B cell (primary cell): ENCODE measurements around the gene SSC5D.

ENCODE experiments used
- EZH2 ChIP-seq: IDR thresholded peaks from 2 replicates; pipeline ENCODE4 v1.6.1; 2012; ENCODE audit warnings: borderline replicate concordance, low read depth, mild to moderate bottlenecking, moderate library complexity, low read length; ENCODE audit not compliant: insufficient read depth, poor library complexity, severe bottlenecking
- TF ChIP-seq, protein P1 (sequence below): fragments of 200-600 bp; IDR thresholded peaks from one replicate; pipeline ENCODE4 v1.8.0; 2022; ENCODE audit warnings: antibody characterized with exemption, mild to moderate bottlenecking

DNA sequence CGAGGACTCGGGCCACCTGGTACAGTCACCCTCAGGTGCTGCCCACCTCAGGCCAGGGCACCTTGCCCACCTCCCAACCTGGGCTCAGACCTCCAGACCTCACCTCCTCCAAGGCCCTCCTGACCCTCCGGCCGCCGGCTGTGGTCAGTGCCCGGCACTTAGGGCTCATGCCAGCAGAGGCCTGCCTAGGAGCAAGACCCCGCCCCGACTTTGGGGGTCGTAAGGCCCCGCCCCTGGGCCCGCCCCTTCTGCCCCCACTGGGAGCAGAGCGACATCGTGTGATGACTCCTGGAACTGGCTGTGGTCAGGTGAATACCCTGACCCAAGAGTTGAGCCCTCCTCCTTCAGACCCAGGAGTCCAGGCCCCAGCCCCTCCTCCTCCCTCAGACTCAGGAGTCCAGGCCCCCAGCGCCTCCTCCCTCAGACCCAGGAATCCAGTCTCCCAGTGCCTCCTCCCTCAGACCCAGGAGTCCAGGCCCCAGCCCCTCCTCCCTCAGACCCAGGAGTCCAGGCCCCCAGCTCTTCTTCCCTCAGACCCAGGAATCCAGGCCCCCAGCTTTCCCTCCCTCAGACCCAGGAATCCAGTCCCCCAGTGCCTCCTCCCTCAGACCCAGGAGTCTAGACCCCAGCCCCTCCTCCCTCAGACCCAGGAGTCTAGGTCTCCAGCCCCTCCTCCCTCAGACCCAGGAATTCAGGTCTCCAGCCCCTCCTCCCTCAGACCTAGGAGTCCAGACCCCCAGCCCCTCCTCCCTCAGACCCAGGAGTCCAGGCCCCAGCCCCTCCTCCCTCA, 48.9 kb downstream of the SSC5D start, which contains the start of gene SBK2:
- TF ChIP-seq, protein P1, sequence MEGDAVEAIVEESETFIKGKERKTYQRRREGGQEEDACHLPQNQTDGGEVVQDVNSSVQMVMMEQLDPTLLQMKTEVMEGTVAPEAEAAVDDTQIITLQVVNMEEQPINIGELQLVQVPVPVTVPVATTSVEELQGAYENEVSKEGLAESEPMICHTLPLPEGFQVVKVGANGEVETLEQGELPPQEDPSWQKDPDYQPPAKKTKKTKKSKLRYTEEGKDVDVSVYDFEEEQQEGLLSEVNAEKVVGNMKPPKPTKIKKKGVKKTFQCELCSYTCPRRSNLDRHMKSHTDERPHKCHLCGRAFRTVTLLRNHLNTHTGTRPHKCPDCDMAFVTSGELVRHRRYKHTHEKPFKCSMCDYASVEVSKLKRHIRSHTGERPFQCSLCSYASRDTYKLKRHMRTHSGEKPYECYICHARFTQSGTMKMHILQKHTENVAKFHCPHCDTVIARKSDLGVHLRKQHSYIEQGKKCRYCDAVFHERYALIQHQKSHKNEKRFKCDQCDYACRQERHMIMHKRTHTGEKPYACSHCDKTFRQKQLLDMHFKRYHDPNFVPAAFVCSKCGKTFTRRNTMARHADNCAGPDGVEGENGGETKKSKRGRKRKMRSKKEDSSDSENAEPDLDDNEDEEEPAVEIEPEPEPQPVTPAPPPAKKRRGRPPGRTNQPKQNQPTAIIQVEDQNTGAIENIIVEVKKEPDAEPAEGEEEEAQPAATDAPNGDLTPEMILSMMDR: no peak
- no peak for TF ChIP-seq EZH2
